Natural killer cell (primary cell): ENCODE measurements around the gene INPP4B. TPM values are rescaled to one million over a fixed set of nuclear protein-coding genes. Genes with fewer than 3 reads are reported as not detected.

Source experiments
- ATAC-seq, 3 donors: fragments of 150-1000 bp in 2 of 3; fragments of 200-7000 bp in 1 of 3; cut with Tn5 transposase; 1 replicate in 1 of 3; 2 replicates in 2 of 3; pipeline ENCODE4 v1.10.0; 2021; ENCODE audit warnings: mild to moderate bottlenecking in 2 of 3, moderate library complexity in 2 of 3
- DNase-seq, 2 donors: peaks; one replicate each; pipeline versions ENCODE4 v3.0.0 to v3.0.0-alpha.2; 2013 to 2021; ENCODE audit warnings: mixed read lengths in 1 of 2
- H3K27ac ChIP-seq: one replicate; pipeline ENCODE4 v1.5.1; 2013; ENCODE audit warnings: mild to moderate bottlenecking, low read length
- H3K27me3 ChIP-seq: one replicate; pipeline ENCODE4 v1.6.1; 2013; ENCODE audit warnings: low read length; ENCODE audit not compliant: control insufficient read depth, insufficient read depth
- H3K36me3 ChIP-seq: one replicate; pipeline ENCODE4 v1.6.1; 2013; ENCODE audit warnings: low read length; ENCODE audit not compliant: control insufficient read depth, insufficient read depth
- H3K4me1 ChIP-seq: one replicate; pipeline ENCODE4 v1.6.1; 2013; ENCODE audit warnings: low read length; ENCODE audit not compliant: control insufficient read depth, insufficient read depth
- H3K4me3 ChIP-seq: one replicate; pipeline ENCODE4 v1.5.1; 2013; ENCODE audit warnings: low read length
- H3K9me3 ChIP-seq: one replicate; pipeline ENCODE4 v1.6.1; 2013; ENCODE audit warnings: low read length; ENCODE audit not compliant: control insufficient read depth, insufficient read depth
- H3K27ac Mint-ChIP-seq, 2 donors: one replicate each; pipeline ENCODE4 v1.8.0; 2022; ENCODE audit warnings: mild to moderate bottlenecking in 2 of 2, mixed read lengths in 2 of 2, moderate library complexity in 1 of 2
- H3K27me3 Mint-ChIP-seq, 2 donors: one replicate each; pipeline ENCODE4 v1.8.0; 2022; ENCODE audit warnings: low read depth in 2 of 2, mixed read lengths in 2 of 2
- H3K36me3 Mint-ChIP-seq: one replicate; pipeline ENCODE4 v1.8.0; 2022; ENCODE audit warnings: mixed read lengths
- H3K4me1 Mint-ChIP-seq, 2 donors: one replicate each; pipeline ENCODE4 v1.8.0; 2022; ENCODE audit warnings: mixed read lengths in 2 of 2
- H3K4me3 Mint-ChIP-seq: one replicate; pipeline ENCODE4 v1.8.0; 2022; ENCODE audit warnings: mild to moderate bottlenecking, moderate library complexity, mixed read lengths
- H3K9me3 Mint-ChIP-seq, 2 donors: one replicate each; pipeline ENCODE4 v1.8.0; 2022; ENCODE audit warnings: mixed read lengths in 2 of 2
- WGBS: methylation state at CpG from one replicate; pipeline ENCODE4 v1.1.7; 2013; ENCODE audit warnings: missing lambda C conversion rate; ENCODE audit not compliant: insufficient coverage; 5-methylcytosine and 5-hydroxymethylcytosine counted together
- intact Hi-C: fragments of 100-400 bp; cut with micrococcal nuclease; formaldehyde crosslinking; loops from one replicate; pipeline ENCODE4 v1.14.2; 2022
- total RNA-seq, 4 donors: library from RNA; stranded (reverse); fragments of 120-200 nt in 1 of 4; gene quantifications; one replicate each; pipeline versions ENCODE4 v1.2.3 to v1.2.4, GENCODE V29; 2013 to 2022
- TF ChIP-seq, protein P1 (sequence below): fragments of 200-600 bp; IDR thresholded peaks from one replicate; pipeline ENCODE4 v1.8.0; 2022; ENCODE audit warnings: antibody characterized with exemption

Gene INPP4B
- total RNA-seq, 3 donors from 2014 or later (not counting 1 experiment from before 2014, with no cell fraction given) = 2.4 to 6.2 (median 4.5) TPM

DNA sequence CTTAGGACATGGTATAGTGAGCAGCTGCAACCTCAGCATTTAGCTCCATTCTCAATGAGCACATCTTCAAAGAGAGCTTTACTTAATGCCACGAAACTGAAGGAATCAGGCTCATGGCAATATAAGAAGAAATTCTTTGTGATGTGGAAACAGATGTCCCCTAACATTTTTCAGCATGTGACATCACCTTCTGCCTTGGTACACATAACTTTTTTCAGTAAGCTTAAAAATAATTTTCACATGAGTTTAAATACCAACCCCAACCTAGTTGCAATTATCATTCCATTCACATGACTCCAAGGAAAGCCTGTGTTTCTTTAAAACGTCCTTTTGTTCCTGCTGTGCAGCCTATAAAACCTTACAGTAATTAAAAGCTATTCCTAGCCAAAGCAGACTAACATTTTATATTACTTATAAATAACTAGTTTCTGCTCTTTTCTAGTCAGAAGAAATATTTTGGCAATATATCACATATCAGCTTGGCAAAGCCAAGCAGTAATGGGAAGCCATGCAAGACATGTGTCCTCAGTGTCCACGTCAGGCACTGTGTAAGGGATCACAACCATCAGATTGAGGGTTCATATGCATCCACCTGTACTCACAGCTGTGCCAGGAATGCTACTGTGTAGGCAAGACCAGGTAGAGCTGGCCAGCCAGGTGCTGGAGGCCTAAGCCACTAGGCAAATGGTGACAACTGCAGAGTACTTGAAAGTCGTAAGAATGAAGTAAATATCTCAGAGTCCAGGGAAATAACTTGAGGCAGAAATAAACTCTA lies 466.6 kb downstream of the INPP4B start:
- ATAC-seq (no peak), DNase-seq (no peak)
- Histone ChIP-seq H3K27ac (no peak overlapping the region), H3K36me3 (no peaks in the 10 kb centered on the region), H3K4me1 (no peaks in the 10 kb centered on the region), H3K4me3 (no peak overlapping the region), H3K9me3 (no peaks in the 10 kb centered on the region), H3K27me3 (no peaks in the 10 kb centered on the region)
- no peaks in the 10 kb centered on the region for H3K36me3 Mint-ChIP-seq
- intact Hi-C loops = no loop called here
- no peak overlapping the region for H3K27ac Mint-ChIP-seq
- H3K4me3 Mint-ChIP-seq = no peak overlapping the region
- H3K27me3 Mint-ChIP-seq = no peaks in the 10 kb centered on the region
- 91% methylated on average over 4 of the region's 4 CpGs for WGBS
- TF ChIP-seq, protein P1, sequence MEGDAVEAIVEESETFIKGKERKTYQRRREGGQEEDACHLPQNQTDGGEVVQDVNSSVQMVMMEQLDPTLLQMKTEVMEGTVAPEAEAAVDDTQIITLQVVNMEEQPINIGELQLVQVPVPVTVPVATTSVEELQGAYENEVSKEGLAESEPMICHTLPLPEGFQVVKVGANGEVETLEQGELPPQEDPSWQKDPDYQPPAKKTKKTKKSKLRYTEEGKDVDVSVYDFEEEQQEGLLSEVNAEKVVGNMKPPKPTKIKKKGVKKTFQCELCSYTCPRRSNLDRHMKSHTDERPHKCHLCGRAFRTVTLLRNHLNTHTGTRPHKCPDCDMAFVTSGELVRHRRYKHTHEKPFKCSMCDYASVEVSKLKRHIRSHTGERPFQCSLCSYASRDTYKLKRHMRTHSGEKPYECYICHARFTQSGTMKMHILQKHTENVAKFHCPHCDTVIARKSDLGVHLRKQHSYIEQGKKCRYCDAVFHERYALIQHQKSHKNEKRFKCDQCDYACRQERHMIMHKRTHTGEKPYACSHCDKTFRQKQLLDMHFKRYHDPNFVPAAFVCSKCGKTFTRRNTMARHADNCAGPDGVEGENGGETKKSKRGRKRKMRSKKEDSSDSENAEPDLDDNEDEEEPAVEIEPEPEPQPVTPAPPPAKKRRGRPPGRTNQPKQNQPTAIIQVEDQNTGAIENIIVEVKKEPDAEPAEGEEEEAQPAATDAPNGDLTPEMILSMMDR = no peak
- no peaks in the 10 kb centered on the region for H3K4me1 Mint-ChIP-seq
- H3K9me3 Mint-ChIP-seq = no peaks in the 10 kb centered on the region

DNA sequence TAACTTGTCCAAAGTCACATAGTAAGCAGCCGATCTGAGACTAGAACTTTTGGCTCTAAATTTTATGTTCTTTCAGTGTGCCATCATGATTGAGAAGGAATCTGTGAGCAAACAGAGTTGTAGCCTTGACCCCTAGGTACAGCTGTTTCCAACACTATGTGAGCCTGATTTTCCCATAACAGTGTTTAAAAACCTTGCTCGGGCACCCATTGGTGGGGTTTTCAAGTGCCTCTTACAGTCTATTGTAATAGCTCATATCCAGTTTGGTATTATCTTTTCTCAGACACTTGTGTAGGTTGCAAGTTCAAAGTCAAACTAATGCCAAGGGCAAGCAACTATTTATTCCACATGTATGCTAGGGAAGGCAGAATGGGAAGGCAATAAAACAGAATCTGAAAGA lies 467.9 kb downstream of the INPP4B start:
- no peaks in the 10 kb centered on the region for H3K27me3 Mint-ChIP-seq
- H3K4me1 Mint-ChIP-seq = no peaks in the 10 kb centered on the region
- H3K27me3 ChIP-seq = no peaks in the 10 kb centered on the region
- TF ChIP-seq, protein P1 = no peak
- no peak overlapping the region for H3K27ac ChIP-seq
- H3K36me3 Mint-ChIP-seq = no peaks in the 10 kb centered on the region
- no peaks in the 10 kb centered on the region for H3K36me3 ChIP-seq
- H3K4me3 ChIP-seq = no peak overlapping the region
- no peaks in the 10 kb centered on the region for H3K9me3 Mint-ChIP-seq
- DNase-seq = no peak
- no peaks in the 10 kb centered on the region for H3K4me1 ChIP-seq
- no peak overlapping the region for H3K27ac Mint-ChIP-seq
- 82% methylated on average over 2 of the region's 2 CpGs for WGBS
- H3K9me3 ChIP-seq = no peaks in the 10 kb centered on the region
- intact Hi-C loops = no loop called here
- no peak overlapping the region for H3K4me3 Mint-ChIP-seq
- ATAC-seq = no peak

DNA sequence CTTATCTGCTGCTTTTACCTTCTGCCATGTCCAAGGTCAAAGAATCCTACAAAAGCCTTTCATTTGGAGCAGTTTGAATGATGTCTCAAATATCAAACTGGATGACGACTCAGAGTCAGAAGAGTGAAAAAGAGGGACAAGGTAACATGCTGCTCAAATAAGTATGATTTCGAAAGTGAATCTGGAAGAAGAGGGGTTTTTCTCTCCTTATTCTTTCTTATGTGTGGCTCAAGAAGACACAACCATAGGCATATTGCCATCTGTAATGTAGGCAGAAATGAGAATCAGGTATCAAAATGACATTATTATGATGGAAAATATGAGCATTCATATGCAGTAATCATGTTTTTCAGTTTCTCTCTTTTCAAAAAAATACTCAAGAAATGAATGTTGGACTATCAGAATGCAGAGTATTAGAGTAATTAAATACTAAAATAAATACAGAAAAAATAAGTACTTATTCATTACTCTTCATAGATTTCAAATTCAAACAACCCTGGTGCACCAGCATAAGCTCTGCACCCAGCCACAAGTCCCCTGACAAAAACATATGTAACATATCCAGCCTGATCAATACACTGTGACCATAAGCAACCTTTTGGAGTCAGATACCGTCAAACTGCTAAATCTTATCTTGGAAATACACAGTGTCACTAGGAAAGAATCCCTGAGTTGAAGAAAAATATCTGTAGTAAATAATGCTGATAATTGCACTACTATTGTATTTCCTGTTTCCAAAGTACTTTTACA lies 468.6 kb downstream of the INPP4B start:
- no peaks in the 10 kb centered on the region for H3K4me1 Mint-ChIP-seq
- TF ChIP-seq, protein P1 = no peak
- Histone ChIP-seq H3K4me3 (no peak overlapping the region), H3K4me1 (no peaks in the 10 kb centered on the region), H3K36me3 (no peaks in the 10 kb centered on the region), H3K27ac (no peak overlapping the region), H3K27me3 (no peaks in the 10 kb centered on the region), H3K9me3 (no peaks in the 10 kb centered on the region)
- intact Hi-C loops = no loop called here
- no peak overlapping the region for H3K4me3 Mint-ChIP-seq
- 81% methylated on average over 3 of the region's 3 CpGs for WGBS
- DNase-seq (peak in 1 of 2 donors; percentile 58), ATAC-seq (no peak)
- H3K36me3 Mint-ChIP-seq = no peaks in the 10 kb centered on the region
- H3K27me3 Mint-ChIP-seq = no peaks in the 10 kb centered on the region
- H3K9me3 Mint-ChIP-seq = no peaks in the 10 kb centered on the region
- no peak overlapping the region for H3K27ac Mint-ChIP-seq
